Type B pancreatic cell (in vitro differentiated cells): ENCODE results near the gene SNAI1. TPM values are rescaled to one million over a fixed set of nuclear protein-coding genes. Genes with fewer than 3 reads are reported as not detected.

Experiments used
- DNase-seq: peaks from one replicate; pipeline ENCODE4 v3.0.0; 2021; ENCODE audit warnings: mixed read lengths; ENCODE audit not compliant: unreplicated experiment; ENCODE audit errors: extremely low spot score
- H3K27ac Mint-ChIP-seq: 2 replicates; pipeline ENCODE4 v1.8.0; 2021; ENCODE audit warnings: mild to moderate bottlenecking, mixed read lengths
- H3K27me3 Mint-ChIP-seq: 2 replicates; pipeline ENCODE4 v1.8.0; 2021; ENCODE audit warnings: mixed read lengths
- H3K36me3 Mint-ChIP-seq: 2 replicates; pipeline ENCODE4 v1.8.0; 2021; ENCODE audit warnings: mixed read lengths
- H3K4me1 Mint-ChIP-seq: one replicate; pipeline ENCODE4 v1.8.0; 2021; ENCODE audit warnings: mixed read lengths; ENCODE audit not compliant: unreplicated experiment
- H3K4me3 Mint-ChIP-seq: 2 replicates; pipeline ENCODE4 v1.8.0; 2021; ENCODE audit warnings: mild to moderate bottlenecking, mixed read lengths
- H3K9me3 Mint-ChIP-seq: 2 replicates; pipeline ENCODE4 v1.8.0; 2021; ENCODE audit warnings: mixed read lengths
- total RNA-seq: library from RNA; stranded (reverse); gene quantifications from 2 replicates; pipeline ENCODE4 v1.2.1, GENCODE V29; 2021; ENCODE audit warnings: low replicate concordance
- TF ChIP-seq, protein P1 (sequence below): fragments of 200-600 bp; sonication (generic); conservative IDR thresholded peaks from 2 replicates; pipeline ENCODE4 v1.5.0; 2021; ENCODE audit warnings: antibody characterized with exemption, mild to moderate bottlenecking

SNAI1 gene
- total RNA-seq, 1 donor from 2014 or later, result 30.8 TPM

GRCh38 chr20:49938173-49939163, 44.3 kb upstream of the SNAI1 start:
- Mint-ChIP-seq H3K4me3 (peak overlapping the region; percentile 99), H3K9me3 (no peaks in the 10 kb centered on the region), H3K27me3 (no peaks in the 10 kb centered on the region), H3K27ac (peak overlapping the region; percentile 62), H3K4me1 (peaks cover 35% of the 10 kb centered on the region), H3K36me3 (peaks cover 8% of the 10 kb centered on the region)
- no peak for DNase-seq
- TF ChIP-seq, protein P1, sequence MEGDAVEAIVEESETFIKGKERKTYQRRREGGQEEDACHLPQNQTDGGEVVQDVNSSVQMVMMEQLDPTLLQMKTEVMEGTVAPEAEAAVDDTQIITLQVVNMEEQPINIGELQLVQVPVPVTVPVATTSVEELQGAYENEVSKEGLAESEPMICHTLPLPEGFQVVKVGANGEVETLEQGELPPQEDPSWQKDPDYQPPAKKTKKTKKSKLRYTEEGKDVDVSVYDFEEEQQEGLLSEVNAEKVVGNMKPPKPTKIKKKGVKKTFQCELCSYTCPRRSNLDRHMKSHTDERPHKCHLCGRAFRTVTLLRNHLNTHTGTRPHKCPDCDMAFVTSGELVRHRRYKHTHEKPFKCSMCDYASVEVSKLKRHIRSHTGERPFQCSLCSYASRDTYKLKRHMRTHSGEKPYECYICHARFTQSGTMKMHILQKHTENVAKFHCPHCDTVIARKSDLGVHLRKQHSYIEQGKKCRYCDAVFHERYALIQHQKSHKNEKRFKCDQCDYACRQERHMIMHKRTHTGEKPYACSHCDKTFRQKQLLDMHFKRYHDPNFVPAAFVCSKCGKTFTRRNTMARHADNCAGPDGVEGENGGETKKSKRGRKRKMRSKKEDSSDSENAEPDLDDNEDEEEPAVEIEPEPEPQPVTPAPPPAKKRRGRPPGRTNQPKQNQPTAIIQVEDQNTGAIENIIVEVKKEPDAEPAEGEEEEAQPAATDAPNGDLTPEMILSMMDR, result no peak

DNA sequence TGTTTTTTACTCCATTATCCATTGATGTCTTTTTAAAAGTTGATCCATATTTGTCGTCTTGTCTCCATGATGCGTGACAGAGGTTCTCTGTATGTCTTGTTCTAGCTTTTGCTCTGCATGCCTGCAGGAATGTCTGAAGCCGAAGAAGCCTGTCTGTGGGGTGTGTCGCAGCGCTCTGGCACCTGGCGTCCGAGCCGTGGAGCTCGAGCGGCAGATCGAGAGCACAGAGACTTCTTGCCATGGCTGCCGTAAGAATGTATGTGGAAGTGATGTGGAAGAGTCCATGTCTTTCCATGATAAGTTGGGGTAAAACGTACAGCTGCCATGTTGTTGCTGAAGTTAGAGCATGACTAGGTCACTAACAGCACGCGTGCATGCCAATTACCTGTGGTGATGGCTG, 41.3 kb upstream of the SNAI1 start:
- no peaks in the 10 kb centered on the region for H3K27me3 Mint-ChIP-seq
- no peak for DNase-seq

GRCh38 chr20:49942303-49942702, 40.5 kb upstream of the SNAI1 start:
- H3K36me3 Mint-ChIP-seq, result peaks cover 25% of the 10 kb centered on the region
- H3K4me1 Mint-ChIP-seq, result peaks cover 26% of the 10 kb centered on the region

More for the DNA sequence above, 41.3 kb upstream of the SNAI1 start:
- H3K36me3 Mint-ChIP-seq, result peaks cover 18% of the 10 kb centered on the region
- H3K9me3 Mint-ChIP-seq, result no peaks in the 10 kb centered on the region
- no peak overlapping the region for H3K4me3 Mint-ChIP-seq
- H3K27ac Mint-ChIP-seq, result peak overlapping the region; percentile 66
- TF ChIP-seq, protein P1, result no peak
- peaks cover 26% of the 10 kb centered on the region for H3K4me1 Mint-ChIP-seq

GRCh38 chr20:49942942-49943341, 39.8 kb upstream of the SNAI1 start:
- TF ChIP-seq, protein P1, result no peak
- H3K27me3 Mint-ChIP-seq, result no peaks in the 10 kb centered on the region
- H3K4me1 Mint-ChIP-seq, result peaks cover 21% of the 10 kb centered on the region
- no peak for DNase-seq
- H3K9me3 Mint-ChIP-seq, result no peaks in the 10 kb centered on the region
- no peak overlapping the region for H3K27ac Mint-ChIP-seq
- no peak overlapping the region for H3K4me3 Mint-ChIP-seq
- peaks cover 29% of the 10 kb centered on the region for H3K36me3 Mint-ChIP-seq

More at GRCh38 chr20:49942303-49942702, 40.5 kb upstream of the SNAI1 start:
- TF ChIP-seq, protein P1, result no peak
- H3K9me3 Mint-ChIP-seq, result no peaks in the 10 kb centered on the region
- no peak overlapping the region for H3K27ac Mint-ChIP-seq
- H3K4me3 Mint-ChIP-seq, result no peak overlapping the region
- no peaks in the 10 kb centered on the region for H3K27me3 Mint-ChIP-seq
- no peak for DNase-seq

DNA sequence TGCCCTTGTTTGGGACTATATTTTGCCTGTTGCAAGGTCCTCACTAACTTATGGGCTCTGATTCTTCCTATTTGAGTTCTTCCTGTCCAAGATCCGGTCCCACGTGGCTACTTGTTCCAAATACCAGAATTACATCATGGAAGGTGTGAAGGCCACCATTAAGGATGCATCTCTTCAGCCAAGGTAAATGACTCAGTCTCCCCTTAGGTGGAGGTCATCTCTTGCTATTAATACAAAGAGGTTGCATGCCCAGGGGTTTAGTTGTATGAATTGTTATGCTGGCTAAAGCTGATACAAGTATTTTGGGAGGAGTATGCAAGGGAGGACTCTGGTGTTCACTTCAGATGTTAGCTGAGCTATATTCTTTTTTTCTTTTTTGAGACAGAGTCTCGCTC, 37.5 kb upstream of the SNAI1 start:
- H3K4me3 Mint-ChIP-seq, result no peak overlapping the region

More for the DNA sequence above, 37.5 kb upstream of the SNAI1 start:
- Mint-ChIP-seq H3K4me1 (peaks cover 4% of the 10 kb centered on the region), H3K36me3 (peaks cover 40% of the 10 kb centered on the region), H3K9me3 (no peaks in the 10 kb centered on the region), H3K27ac (no peak overlapping the region), H3K27me3 (no peaks in the 10 kb centered on the region)
- no peak for DNase-seq
- TF ChIP-seq, protein P1, result no peak
